HG03039 (cell line): ENCODE measurements around the gene PTGES2.
"Not testable (repeated sequence)": the region's sequence is repeated elsewhere in the genome, so short reads cannot be mapped to it uniquely, and the experiment has no call there.

Source experiments
- ATAC-seq: cut with Tn5 transposase; IDR thresholded peaks from one replicate; pipeline ENCODE4 v1.9.1; 2021; ENCODE audit warnings: mild to moderate bottlenecking, moderate library complexity; ENCODE audit not compliant: unreplicated experiment

Gene PTGES2

GRCh38 chr9:128092199-128092977, 35.1 kb downstream of the PTGES2 start:
- no peak for ATAC-seq

- no peak for ATAC-seq
These were observed 36.0 kb downstream of the PTGES2 start for GRCh38 chr9:128091571-128091970.

- no peak for ATAC-seq
These were observed 36.4 kb downstream of the PTGES2 start for GRCh38 chr9:128091144-128091543.

GRCh38 chr9:128089299-128089698, 38.2 kb downstream of the PTGES2 start:
- ATAC-seq, result no peak

GRCh38 chr9:128088253-128088945, 39.1 kb downstream of the PTGES2 start:
- ATAC-seq, result no peak

GRCh38 chr9:128087262-128087661, 40.3 kb downstream of the PTGES2 start:
- no peak for ATAC-seq

GRCh38 chr9:128085943-128086342, 41.6 kb downstream of the PTGES2 start:
- no peak for ATAC-seq

GRCh38 chr9:128084746-128085145, 42.8 kb downstream of the PTGES2 start:
- no peak for ATAC-seq

- no peak for ATAC-seq
These were observed 45.4 kb downstream of the PTGES2 start for GRCh38 chr9:128082151-128082550.

GRCh38 chr9:128081056-128081455, 46.5 kb downstream of the PTGES2 start:
- ATAC-seq, result no peak

- no peak for ATAC-seq
These were observed 47.3 kb downstream of the PTGES2 start for GRCh38 chr9:128080206-128080605.

- ATAC-seq, result no peak
These were observed 48.8 kb downstream of the PTGES2 start for GRCh38 chr9:128078504-128079434.

- ATAC-seq, result no peak
These were observed 49.6 kb downstream of the PTGES2 start for GRCh38 chr9:128077847-128078503.

- no peak for ATAC-seq
These were observed 54.2 kb downstream of the PTGES2 start for GRCh38 chr9:128073253-128073886.

GRCh38 chr9:128072144-128073021, 55.1 kb downstream of the PTGES2 start:
- no peak for ATAC-seq

- not testable (repeated sequence) for ATAC-seq
These were observed 56.1 kb downstream of the PTGES2 start for GRCh38 chr9:128071475-128071874.

- no peak for ATAC-seq
These were observed 56.7 kb downstream of the PTGES2 start for GRCh38 chr9:128070874-128071273.
